Breast epithelium (tissue), 4 donors: ENCODE results near the gene LYPLAL1. TPM values are rescaled to one million over a fixed set of nuclear protein-coding genes. Genes with fewer than 3 reads are reported as not detected.

Experiments used
- DNase-seq, 2 donors: peaks; one replicate each; pipeline ENCODE4 v3.0.0-alpha.2; 2019; ENCODE audit warnings: low spot score in 2 of 2
- H3K27ac ChIP-seq, 2 donors: fragments of 200-600 bp; sonication (generic) in 1 of 2; one replicate each; pipeline ENCODE4 v1.5.1; 2016 to 2019; ENCODE audit warnings: mild to moderate bottlenecking in 1 of 2
- H3K27me3 ChIP-seq, 2 donors: fragments of 200-600 bp; sonication (generic) in 1 of 2; one replicate each; pipeline versions ENCODE4 v1.5.1 to v1.6.0; 2017 to 2019; ENCODE audit warnings: control low read depth in 1 of 2, mild to moderate bottlenecking in 1 of 2
- H3K36me3 ChIP-seq: fragments of 200-600 bp; one replicate; pipeline ENCODE4 v1.5.1; 2019
- H3K4me1 ChIP-seq, 2 donors: fragments of 200-600 bp; sonication (generic); one replicate each; pipeline ENCODE4 v1.5.1; 2016 to 2019; ENCODE audit warnings: control low read depth in 1 of 2
- H3K4me3 ChIP-seq, 3 donors: fragments of 200-600 bp; sonication (generic); 1 replicate in 2 of 3; 2 replicates in 1 of 3; pipeline ENCODE4 v1.5.1; 2016 to 2019; ENCODE audit warnings: mild to moderate bottlenecking in 3 of 3, moderate library complexity in 2 of 3
- H3K9me3 ChIP-seq, 2 donors: fragments of 200-600 bp; sonication (generic) in 1 of 2; one replicate each; pipeline ENCODE4 v1.5.1; 2016 to 2019; ENCODE audit warnings: control low read depth in 1 of 2
- CTCF ChIP-seq, 3 donors: fragments of 450-650 bp; IDR thresholded peaks; one replicate each; pipeline ENCODE4 v1.5.1; 2016 to 2017; ENCODE audit warnings: antibody characterized with exemption in 3 of 3, mild to moderate bottlenecking in 3 of 3, moderate library complexity in 3 of 3
- POLR2A ChIP-seq: fragments of 450-650 bp; IDR thresholded peaks from one replicate; pipeline ENCODE4 v1.6.1; 2016; ENCODE audit warnings: antibody characterized with exemption, mild to moderate bottlenecking, moderate library complexity
- POLR2AphosphoS5 ChIP-seq, 3 donors: sonication (generic); formaldehyde crosslinking; IDR thresholded peaks; one replicate each; pipeline ENCODE4 v1.6.1; 2017; ENCODE audit warnings: antibody characterized with exemption in 3 of 3
- intact Hi-C: fragments of 100-400 bp; cut with DNase I; formaldehyde crosslinking; loops from one replicate; pipeline ENCODE4 v1.15.1; 2023; ENCODE audit warnings: low total_unique reads
- total RNA-seq, 3 donors: library from RNA; depleted of rRNA; stranded (reverse); fragments of >200 nt; gene quantifications; one replicate each; pipeline ENCODE4 v1.1.0, GENCODE V29; 2016

Gene LYPLAL1
- total RNA-seq, 3 donors from 2014 or later, result 21.0 to 40.0 (median 29.9) TPM

- Histone ChIP-seq H3K27me3 (no peaks in the 10 kb centered on the region), H3K36me3 (no peaks in the 10 kb centered on the region), H3K4me1 (no peaks in the 10 kb centered on the region), H3K9me3 (no peaks in the 10 kb centered on the region), H3K4me3 (no peak overlapping the region), H3K27ac (no peak overlapping the region)
- no peak for DNase-seq
- intact Hi-C loops, result no loop called here
- TF ChIP-seq CTCF (IDR thresholded peaks at IDR 0.05) (no peak), POLR2AphosphoS5 (IDR thresholded peaks at IDR 0.05) (no peak), POLR2A (no peak)
Measured at GRCh38 chr1:219223496-219223895, 49.8 kb downstream of the LYPLAL1 start.

DNA sequence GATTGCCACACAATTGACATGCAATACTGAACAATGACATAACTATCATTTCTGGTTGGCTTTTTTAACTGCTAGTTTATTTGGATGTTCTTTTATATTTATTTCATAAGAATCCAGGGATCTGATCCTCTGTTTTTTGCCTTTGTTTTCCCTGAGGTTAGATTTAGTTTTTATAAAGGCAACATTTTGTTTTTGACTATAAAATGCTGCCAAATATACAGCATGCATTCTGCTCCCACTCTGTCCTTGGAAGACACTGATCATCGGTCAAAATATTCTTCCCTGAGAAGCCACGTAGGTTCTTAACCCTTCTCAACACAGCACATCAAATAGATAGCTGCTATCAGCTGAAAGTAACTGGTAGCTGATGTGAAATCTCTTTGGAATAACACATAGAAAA lies 52.5 kb downstream of the LYPLAL1 start:
- no peak overlapping the region for H3K4me3 ChIP-seq
- no peaks in the 10 kb centered on the region for H3K9me3 ChIP-seq
- intact Hi-C loops, result no loop called here
- H3K27me3 ChIP-seq, result no peaks in the 10 kb centered on the region
- TF ChIP-seq POLR2A (no peak), CTCF (IDR thresholded peaks at IDR 0.05) (no peak), POLR2AphosphoS5 (IDR thresholded peaks at IDR 0.05) (no peak)
- H3K27ac ChIP-seq, result no peak overlapping the region
- no peak for DNase-seq
- H3K4me1 ChIP-seq, result no peaks in the 10 kb centered on the region
- no peaks in the 10 kb centered on the region for H3K36me3 ChIP-seq

- no peak overlapping the region for H3K4me3 ChIP-seq
- intact Hi-C loops, result no loop called here
- TF ChIP-seq CTCF (IDR thresholded peaks at IDR 0.05) (no peak), POLR2A (no peak), POLR2AphosphoS5 (IDR thresholded peaks at IDR 0.05) (no peak)
- H3K36me3 ChIP-seq, result no peaks in the 10 kb centered on the region
- no peak for DNase-seq
- no peaks in the 10 kb centered on the region for H3K9me3 ChIP-seq
- H3K4me1 ChIP-seq, result no peaks in the 10 kb centered on the region
- no peaks in the 10 kb centered on the region for H3K27me3 ChIP-seq
- H3K27ac ChIP-seq, result no peak overlapping the region
Measured at GRCh38 chr1:219227360-219228057, 53.8 kb downstream of the LYPLAL1 start.

DNA sequence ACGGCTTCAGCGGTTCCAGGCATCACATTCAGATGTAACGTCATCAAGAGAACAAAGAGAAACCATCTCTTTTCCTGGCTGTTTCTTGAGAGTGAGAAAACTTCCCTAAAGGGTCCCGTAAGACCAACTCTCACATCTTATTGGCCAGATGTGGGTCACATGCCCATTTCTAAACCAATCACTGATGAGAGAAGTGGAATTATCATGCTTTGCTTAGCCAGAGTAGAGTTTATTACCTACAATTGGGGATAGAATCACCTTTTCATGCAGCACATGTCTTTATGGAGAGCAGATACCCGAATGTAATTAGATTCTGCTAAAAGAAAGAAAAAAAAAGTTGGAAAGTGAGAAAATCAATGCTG lies 54.4 kb downstream of the LYPLAL1 start:
- DNase-seq, result no peak
- intact Hi-C loops, result no loop called here
- H3K27ac ChIP-seq, result no peak overlapping the region
- H3K36me3 ChIP-seq, result no peaks in the 10 kb centered on the region
- no peaks in the 10 kb centered on the region for H3K9me3 ChIP-seq
- no peaks in the 10 kb centered on the region for H3K4me1 ChIP-seq
- H3K27me3 ChIP-seq, result no peaks in the 10 kb centered on the region
- TF ChIP-seq POLR2A, result no peak
- H3K4me3 ChIP-seq, result no peak overlapping the region

DNA sequence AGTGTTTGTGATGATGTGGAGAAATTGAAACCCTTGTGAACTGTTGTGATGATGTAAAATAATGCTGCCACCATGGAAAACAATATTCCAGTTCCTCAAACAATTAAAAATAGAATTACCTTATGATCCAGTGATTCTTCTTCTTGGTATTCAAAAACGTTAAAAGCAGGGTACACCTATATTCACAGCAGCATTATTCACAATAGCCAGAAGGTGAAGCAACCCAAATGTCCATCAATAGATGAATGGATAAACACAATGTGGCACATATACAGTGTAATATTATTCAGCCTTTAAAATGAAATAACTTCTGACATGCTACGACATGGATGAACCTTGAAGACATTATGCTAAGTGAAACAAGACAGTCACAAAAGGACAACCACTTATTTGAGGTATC lies 59.2 kb downstream of the LYPLAL1 start:
- intact Hi-C loops, result no loop called here
- no peak overlapping the region for H3K27ac ChIP-seq
- H3K9me3 ChIP-seq, result no peaks in the 10 kb centered on the region
- H3K4me3 ChIP-seq, result no peak overlapping the region
- no peaks in the 10 kb centered on the region for H3K36me3 ChIP-seq
- no peaks in the 10 kb centered on the region for H3K4me1 ChIP-seq
- TF ChIP-seq POLR2AphosphoS5 (IDR thresholded peaks at IDR 0.05), result no peak
- TF ChIP-seq CTCF (IDR thresholded peaks at IDR 0.05), result no peak
- no peak for TF ChIP-seq POLR2A
- H3K27me3 ChIP-seq, result no peaks in the 10 kb centered on the region
- no peak for DNase-seq
